ENCODE results near the gene VEGFA.

DNA sequence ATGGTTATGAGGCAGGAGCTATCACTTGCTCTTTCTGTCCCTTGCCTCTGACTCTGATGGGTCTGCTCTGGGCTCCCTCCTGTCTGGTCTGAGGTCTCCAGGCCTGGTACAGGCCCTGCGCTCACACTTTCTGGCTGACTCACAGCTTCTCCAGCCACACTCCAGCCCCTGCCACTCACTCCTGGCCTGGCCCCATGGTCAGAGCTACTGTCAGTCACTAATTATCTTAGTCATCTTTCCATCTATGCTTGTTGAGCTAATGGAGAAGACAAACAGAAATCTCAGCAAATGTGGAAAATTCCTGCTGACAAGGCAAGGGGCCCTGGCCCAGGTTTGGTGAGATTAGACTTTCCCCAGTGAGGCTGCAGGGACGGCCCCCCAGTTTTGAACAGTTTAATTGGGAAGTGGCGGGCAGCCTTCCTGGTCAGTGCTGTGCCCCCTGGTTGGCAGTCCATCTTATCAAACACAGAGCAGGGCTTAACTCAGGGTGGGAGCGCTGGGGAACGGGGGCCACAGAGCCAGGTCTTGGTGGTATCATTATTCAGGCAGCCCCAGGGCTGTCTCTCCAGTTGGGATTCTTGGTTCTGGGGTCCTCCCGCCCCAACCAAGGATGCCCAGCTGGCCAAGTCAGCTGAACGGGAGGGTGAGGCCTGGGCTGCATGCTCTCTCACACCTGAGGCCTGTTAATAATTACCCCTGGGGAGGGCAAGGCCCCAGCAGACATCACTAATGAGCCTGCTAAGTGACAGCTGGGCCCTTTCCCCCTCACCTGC is 63.4 kb downstream of the VEGFA start:
- no peak for TF ChIP-seq CTCF (IDR thresholded peaks at IDR 0.05)
- no peak for TF ChIP-seq EP300 (IDR thresholded peaks at IDR 0.05)
- TF ChIP-seq POLR2A (IDR thresholded peaks at IDR 0.05; ENCODE audit: low read depth), result no peak
